GM13976 (cell line): ENCODE measurements around the gene RAD51B.

ENCODE experiments used
- DNase-seq: peaks from one replicate; pipeline ENCODE4 v3.0.0; 2012; ENCODE audit warnings: low spot score
- in situ Hi-C: fragments of 300-500 bp; cut with MboI; formaldehyde crosslinking; loops from one replicate; pipeline ENCODE4 v1.12.0; 2022; ENCODE audit warnings: low sequenced_read_pairs, mixed read lengths, inconsistent platforms; ENCODE audit not compliant: unreplicated experiment
- TF ChIP-seq, protein P1 (sequence below): IDR thresholded peaks from 2 replicates; pipeline ENCODE4 v1.5.1; 2012; ENCODE audit warnings: borderline replicate concordance, mild to moderate bottlenecking; ENCODE audit not compliant: insufficient read depth; ENCODE audit errors: extremely low read depth, missing control alignments, control extremely low read depth

Gene RAD51B

GRCh38 chr14:67990576-67990975 lies 171.0 kb downstream of the RAD51B start:
- TF ChIP-seq, protein P1, sequence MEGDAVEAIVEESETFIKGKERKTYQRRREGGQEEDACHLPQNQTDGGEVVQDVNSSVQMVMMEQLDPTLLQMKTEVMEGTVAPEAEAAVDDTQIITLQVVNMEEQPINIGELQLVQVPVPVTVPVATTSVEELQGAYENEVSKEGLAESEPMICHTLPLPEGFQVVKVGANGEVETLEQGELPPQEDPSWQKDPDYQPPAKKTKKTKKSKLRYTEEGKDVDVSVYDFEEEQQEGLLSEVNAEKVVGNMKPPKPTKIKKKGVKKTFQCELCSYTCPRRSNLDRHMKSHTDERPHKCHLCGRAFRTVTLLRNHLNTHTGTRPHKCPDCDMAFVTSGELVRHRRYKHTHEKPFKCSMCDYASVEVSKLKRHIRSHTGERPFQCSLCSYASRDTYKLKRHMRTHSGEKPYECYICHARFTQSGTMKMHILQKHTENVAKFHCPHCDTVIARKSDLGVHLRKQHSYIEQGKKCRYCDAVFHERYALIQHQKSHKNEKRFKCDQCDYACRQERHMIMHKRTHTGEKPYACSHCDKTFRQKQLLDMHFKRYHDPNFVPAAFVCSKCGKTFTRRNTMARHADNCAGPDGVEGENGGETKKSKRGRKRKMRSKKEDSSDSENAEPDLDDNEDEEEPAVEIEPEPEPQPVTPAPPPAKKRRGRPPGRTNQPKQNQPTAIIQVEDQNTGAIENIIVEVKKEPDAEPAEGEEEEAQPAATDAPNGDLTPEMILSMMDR, result no peak
- no peak for DNase-seq
- in situ Hi-C loops, result no loop called here

DNA sequence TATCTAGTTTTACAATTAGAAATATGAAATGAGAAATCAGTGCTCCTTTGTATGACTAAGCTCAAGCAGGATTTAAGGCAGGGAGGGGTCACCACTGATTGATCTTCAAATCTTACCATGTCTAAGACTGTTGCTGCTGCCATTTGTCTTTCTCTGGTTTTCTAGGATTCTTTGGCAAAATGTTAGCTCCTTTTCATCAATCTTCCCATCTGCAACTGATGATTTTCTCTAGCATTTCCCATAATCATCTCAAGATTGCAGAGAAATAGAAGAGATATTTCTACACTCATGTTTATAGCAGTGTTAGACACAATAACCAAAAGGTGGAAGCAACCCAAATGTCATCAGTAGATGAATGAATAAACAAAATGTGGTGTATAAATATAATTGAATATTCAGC lies 175.0 kb downstream of the RAD51B start:
- TF ChIP-seq, protein P1, result no peak
- DNase-seq, result no peak
- in situ Hi-C loops, result no loop called here

GRCh38 chr14:67996235-67996634 lies 176.7 kb downstream of the RAD51B start:
- TF ChIP-seq, protein P1, result no peak
- in situ Hi-C loops, result no loop called here
- no peak for DNase-seq

DNA sequence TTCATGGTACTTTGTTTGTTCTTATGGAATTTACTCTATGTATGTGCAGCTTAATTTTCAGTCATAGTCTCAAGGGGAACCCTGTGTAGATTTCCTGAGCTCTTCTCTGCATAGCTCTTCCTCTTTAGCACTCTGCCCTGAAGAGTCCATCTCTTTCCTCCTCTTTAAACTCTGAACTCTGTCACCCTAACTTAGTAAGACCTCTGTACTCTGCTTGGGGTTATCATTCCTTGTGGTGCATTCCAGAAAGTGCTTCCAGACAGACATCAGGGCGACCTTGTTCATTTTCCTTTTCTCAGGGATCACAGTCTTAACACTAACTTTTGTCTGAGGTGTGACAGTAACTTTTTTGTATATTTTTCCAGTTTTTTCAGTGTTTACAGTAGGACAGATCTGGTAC lies 179.3 kb downstream of the RAD51B start:
- DNase-seq, result no peak
- TF ChIP-seq, protein P1, result no peak
- in situ Hi-C loops, result no loop called here

DNA sequence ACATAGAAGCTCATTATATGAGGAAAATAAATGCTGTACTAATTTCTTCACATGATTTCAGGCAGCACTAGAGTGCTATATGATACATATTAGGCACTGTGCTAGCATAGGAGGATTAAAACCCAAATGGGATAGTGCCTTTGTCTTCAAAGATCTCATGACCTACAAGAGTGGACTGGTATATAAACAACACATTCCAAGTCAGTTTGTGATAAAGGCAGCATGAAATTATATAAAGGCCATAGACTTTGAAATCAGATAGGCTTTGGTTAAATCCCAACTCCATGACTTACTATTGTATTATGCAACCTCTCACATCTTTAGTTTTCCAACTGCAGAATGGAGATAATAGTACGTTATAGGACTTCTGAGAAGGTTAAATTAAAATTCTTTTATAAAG lies 179.7 kb downstream of the RAD51B start:
- TF ChIP-seq, protein P1, result no peak
- in situ Hi-C loops, result no loop called here
- no peak for DNase-seq

GRCh38 chr14:67999705-68000384 lies 180.3 kb downstream of the RAD51B start:
- no peak for DNase-seq
- in situ Hi-C loops, result no loop called here
- TF ChIP-seq, protein P1, result no peak

DNA sequence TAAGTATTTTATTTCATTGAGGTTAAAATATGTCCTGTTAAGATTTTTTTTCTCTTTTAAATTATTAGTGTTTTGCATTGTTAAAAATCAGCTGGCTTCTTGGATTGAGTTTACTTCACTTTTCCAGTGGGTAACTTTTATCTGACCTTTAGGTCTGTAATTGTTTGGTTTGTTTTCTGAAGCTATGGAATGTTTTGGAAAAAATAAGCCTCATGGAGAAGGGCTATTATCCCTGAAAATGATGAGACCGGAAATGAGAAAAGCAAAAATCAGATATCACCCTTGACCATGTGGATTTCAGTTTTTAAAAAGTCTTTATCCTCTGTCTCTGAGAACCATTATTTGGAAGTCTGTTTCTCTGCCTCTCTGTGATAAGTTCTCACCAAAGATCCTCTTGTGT lies 180.9 kb downstream of the RAD51B start:
- in situ Hi-C loops, result no loop called here
- TF ChIP-seq, protein P1, result no peak
- DNase-seq, result no peak
